Measurements from ENCODE around the gene ADGRG6.
"Not testable (repeated sequence)": the region's sequence is repeated elsewhere in the genome, so short reads cannot be mapped to it uniquely, and the experiment has no call there.

The ADGRG6 gene

GRCh38 chr6:142454848-142455247 is 153.0 kb downstream of the ADGRG6 start:
- H3K9me3 ChIP-seq (ENCODE audit: control extremely low read depth in 1 of 5, control insufficient read depth in 4 of 5, insufficient read depth in 2 of 5, low read depth in 1 of 5, low read length in 4 of 5); H3K4me3 ChIP-seq (ENCODE audit: control insufficient read depth in 1 of 7, extremely low read depth in 1 of 7, insufficient read depth in 4 of 7, low read depth in 2 of 7, low read length in 6 of 7); POLR2A ChIA-PET; DNase-seq; CTCF ChIA-PET; H3K4me1 ChIP-seq (ENCODE audit: control extremely low read depth in 1 of 4, control insufficient read depth in 4 of 4, insufficient read depth in 4 of 4, low read length in 3 of 4); H3K27ac ChIP-seq (ENCODE audit: insufficient read depth in 1 of 2, low read depth in 1 of 2, low read length in 2 of 2, poor library complexity in 1 of 2, severe bottlenecking in 2 of 2); H3K27me3 ChIP-seq (replicated peaks in 2 of 5; ENCODE audit: control insufficient read depth in 4 of 5, insufficient read depth in 5 of 5, low read length in 4 of 5): not testable (repeated sequence)
- peaks cover 0 to 23% (median 6%) of the 10 kb centered on the region in 4 experiments for H3K36me3 ChIP-seq (ENCODE audit: control insufficient read depth in 4 of 4, insufficient read depth in 4 of 4, low read length in 3 of 4)
- no CpG with 5 or more reads among the region's 2 CpGs for WGBS (ENCODE audit: insufficient coverage)

GRCh38 chr6:142455957-142456589 is 154.3 kb downstream of the ADGRG6 start:
- Histone ChIP-seq H3K27ac (ENCODE audit: insufficient read depth in 1 of 2, low read depth in 1 of 2, low read length in 2 of 2, poor library complexity in 1 of 2, severe bottlenecking in 2 of 2) (no peak overlapping the region), H3K36me3 (ENCODE audit: control insufficient read depth in 4 of 4, insufficient read depth in 4 of 4, low read length in 3 of 4) (peaks cover 0 to 11% (median 2%) of the 10 kb centered on the region in 4 experiments), H3K4me3 (ENCODE audit: control insufficient read depth in 1 of 7, extremely low read depth in 1 of 7, insufficient read depth in 4 of 7, low read depth in 2 of 7, low read length in 6 of 7) (no peak overlapping the region), H3K27me3 (replicated peaks in 2 of 5; ENCODE audit: control insufficient read depth in 4 of 5, insufficient read depth in 5 of 5, low read length in 4 of 5) (no peaks in the 10 kb centered on the region), H3K9me3 (ENCODE audit: control extremely low read depth in 1 of 5, control insufficient read depth in 4 of 5, insufficient read depth in 2 of 5, low read depth in 1 of 5, low read length in 4 of 5) (peaks cover 0 to 4% (median 0%) of the 10 kb centered on the region in 5 experiments), H3K4me1 (ENCODE audit: control extremely low read depth in 1 of 4, control insufficient read depth in 4 of 4, insufficient read depth in 4 of 4, low read length in 3 of 4) (no peaks in the 10 kb centered on the region)
- 95% methylated on average over 8 of the region's 8 CpGs for WGBS (ENCODE audit: insufficient coverage)
- no peak for DNase-seq
- CTCF ChIA-PET = no interaction called here
- POLR2A ChIA-PET = no interaction called here

GRCh38 chr6:142457638-142458406 is 156.0 kb downstream of the ADGRG6 start:
- H3K36me3 ChIP-seq (ENCODE audit: control insufficient read depth in 4 of 4, insufficient read depth in 4 of 4, low read length in 3 of 4) = no peaks in the 10 kb centered on the region
- no peaks in the 10 kb centered on the region for H3K4me1 ChIP-seq (ENCODE audit: control extremely low read depth in 1 of 4, control insufficient read depth in 4 of 4, insufficient read depth in 4 of 4, low read length in 3 of 4)
- CTCF ChIA-PET = no interaction called here
- H3K27ac ChIP-seq (ENCODE audit: insufficient read depth in 1 of 2, low read depth in 1 of 2, low read length in 2 of 2, poor library complexity in 1 of 2, severe bottlenecking in 2 of 2) = no peak overlapping the region
- DNase-seq = no peak
- H3K27me3 ChIP-seq (replicated peaks in 2 of 5; ENCODE audit: control insufficient read depth in 4 of 5, insufficient read depth in 5 of 5, low read length in 4 of 5) = no peaks in the 10 kb centered on the region
- H3K9me3 ChIP-seq (ENCODE audit: control extremely low read depth in 1 of 5, control insufficient read depth in 4 of 5, insufficient read depth in 2 of 5, low read depth in 1 of 5, low read length in 4 of 5) = peaks cover 0 to 14% (median 0%) of the 10 kb centered on the region in 5 experiments
- no peak overlapping the region for H3K4me3 ChIP-seq (ENCODE audit: control insufficient read depth in 1 of 7, extremely low read depth in 1 of 7, insufficient read depth in 4 of 7, low read depth in 2 of 7, low read length in 6 of 7)
- POLR2A ChIA-PET = no interaction called here
- WGBS (ENCODE audit: insufficient coverage) = 100% methylated on average over 1 of the region's 1 CpG

- Histone ChIP-seq H3K27ac (ENCODE audit: insufficient read depth in 1 of 2, low read depth in 1 of 2, low read length in 2 of 2, poor library complexity in 1 of 2, severe bottlenecking in 2 of 2) (no peak overlapping the region), H3K36me3 (ENCODE audit: control insufficient read depth in 4 of 4, insufficient read depth in 4 of 4, low read length in 3 of 4) (no peaks in the 10 kb centered on the region), H3K9me3 (ENCODE audit: control extremely low read depth in 1 of 5, control insufficient read depth in 4 of 5, insufficient read depth in 2 of 5, low read depth in 1 of 5, low read length in 4 of 5) (peaks cover 0 to 15% (median 0%) of the 10 kb centered on the region in 5 experiments), H3K4me3 (ENCODE audit: control insufficient read depth in 1 of 7, extremely low read depth in 1 of 7, insufficient read depth in 4 of 7, low read depth in 2 of 7, low read length in 6 of 7) (no peak overlapping the region), H3K27me3 (replicated peaks in 2 of 5; ENCODE audit: control insufficient read depth in 4 of 5, insufficient read depth in 5 of 5, low read length in 4 of 5) (no peaks in the 10 kb centered on the region), H3K4me1 (ENCODE audit: control extremely low read depth in 1 of 4, control insufficient read depth in 4 of 4, insufficient read depth in 4 of 4, low read length in 3 of 4) (no peaks in the 10 kb centered on the region)
- ChIA-PET POLR2A (no interaction called here), CTCF (no interaction called here)
- DNase-seq = no peak
- WGBS (ENCODE audit: insufficient coverage) = 92% methylated on average over 2 of the region's 2 CpGs
Observed at GRCh38 chr6:142458836-142459235, 157.0 kb downstream of the ADGRG6 start.

- ChIA-PET CTCF (no interaction called here), POLR2A (no interaction called here)
- WGBS (ENCODE audit: insufficient coverage) = no CpG with 5 or more reads among the region's 1 CpG
- H3K9me3 ChIP-seq (ENCODE audit: control extremely low read depth in 1 of 5, control insufficient read depth in 4 of 5, insufficient read depth in 2 of 5, low read depth in 1 of 5, low read length in 4 of 5) = peaks cover 0 to 15% (median 0%) of the 10 kb centered on the region in 5 experiments
- no peaks in the 10 kb centered on the region for H3K27me3 ChIP-seq (replicated peaks in 2 of 5; ENCODE audit: control insufficient read depth in 4 of 5, insufficient read depth in 5 of 5, low read length in 4 of 5)
- H3K36me3 ChIP-seq (ENCODE audit: control insufficient read depth in 4 of 4, insufficient read depth in 4 of 4, low read length in 3 of 4) = no peaks in the 10 kb centered on the region
- no peak overlapping the region for H3K4me3 ChIP-seq (ENCODE audit: control insufficient read depth in 1 of 7, extremely low read depth in 1 of 7, insufficient read depth in 4 of 7, low read depth in 2 of 7, low read length in 6 of 7)
- no peak overlapping the region for H3K27ac ChIP-seq (ENCODE audit: insufficient read depth in 1 of 2, low read depth in 1 of 2, low read length in 2 of 2, poor library complexity in 1 of 2, severe bottlenecking in 2 of 2)
- no peaks in the 10 kb centered on the region for H3K4me1 ChIP-seq (ENCODE audit: control extremely low read depth in 1 of 4, control insufficient read depth in 4 of 4, insufficient read depth in 4 of 4, low read length in 3 of 4)
- peak in 1 of 3 donors; percentile 14 for DNase-seq
Observed at GRCh38 chr6:142459271-142459670, 157.5 kb downstream of the ADGRG6 start.

GRCh38 chr6:142462260-142462659 is 160.5 kb downstream of the ADGRG6 start:
- H3K27me3 ChIP-seq (replicated peaks in 2 of 5; ENCODE audit: control insufficient read depth in 4 of 5, insufficient read depth in 5 of 5, low read length in 4 of 5) = no peaks in the 10 kb centered on the region
- no peak overlapping the region for H3K4me3 ChIP-seq (ENCODE audit: control insufficient read depth in 1 of 7, extremely low read depth in 1 of 7, insufficient read depth in 4 of 7, low read depth in 2 of 7, low read length in 6 of 7)
- 93% methylated on average over 2 of the region's 2 CpGs for WGBS (ENCODE audit: insufficient coverage)
- no peaks in the 10 kb centered on the region for H3K4me1 ChIP-seq (ENCODE audit: control extremely low read depth in 1 of 4, control insufficient read depth in 4 of 4, insufficient read depth in 4 of 4, low read length in 3 of 4)
- DNase-seq = no peak
- no peak overlapping the region for H3K27ac ChIP-seq (ENCODE audit: insufficient read depth in 1 of 2, low read depth in 1 of 2, low read length in 2 of 2, poor library complexity in 1 of 2, severe bottlenecking in 2 of 2)
- no peaks in the 10 kb centered on the region for H3K36me3 ChIP-seq (ENCODE audit: control insufficient read depth in 4 of 4, insufficient read depth in 4 of 4, low read length in 3 of 4)
- peaks cover 0 to 11% (median 0%) of the 10 kb centered on the region in 5 experiments for H3K9me3 ChIP-seq (ENCODE audit: control extremely low read depth in 1 of 5, control insufficient read depth in 4 of 5, insufficient read depth in 2 of 5, low read depth in 1 of 5, low read length in 4 of 5)
- POLR2A ChIA-PET = no interaction called here
- CTCF ChIA-PET = no interaction called here

- Histone ChIP-seq H3K9me3 (ENCODE audit: control extremely low read depth in 1 of 5, control insufficient read depth in 4 of 5, insufficient read depth in 2 of 5, low read depth in 1 of 5, low read length in 4 of 5) (peaks cover 0 to 11% (median 0%) of the 10 kb centered on the region in 5 experiments), H3K36me3 (ENCODE audit: control insufficient read depth in 4 of 4, insufficient read depth in 4 of 4, low read length in 3 of 4) (no peaks in the 10 kb centered on the region), H3K27me3 (replicated peaks in 2 of 5; ENCODE audit: control insufficient read depth in 4 of 5, insufficient read depth in 5 of 5, low read length in 4 of 5) (no peaks in the 10 kb centered on the region), H3K27ac (ENCODE audit: insufficient read depth in 1 of 2, low read depth in 1 of 2, low read length in 2 of 2, poor library complexity in 1 of 2, severe bottlenecking in 2 of 2) (no peak overlapping the region), H3K4me1 (ENCODE audit: control extremely low read depth in 1 of 4, control insufficient read depth in 4 of 4, insufficient read depth in 4 of 4, low read length in 3 of 4) (no peaks in the 10 kb centered on the region), H3K4me3 (ENCODE audit: control insufficient read depth in 1 of 7, extremely low read depth in 1 of 7, insufficient read depth in 4 of 7, low read depth in 2 of 7, low read length in 6 of 7) (no peak overlapping the region)
- 88% methylated on average over 5 of the region's 6 CpGs for WGBS (ENCODE audit: insufficient coverage)
- CTCF ChIA-PET = no interaction called here
- no peak for DNase-seq
- POLR2A ChIA-PET = no interaction called here
Observed at GRCh38 chr6:142463988-142464387, 162.2 kb downstream of the ADGRG6 start.

Measured in common myeloid progenitor, CD34-positive (primary cell).